Measurements from ENCODE around the gene RPN1.

The RPN1 gene

DNA sequence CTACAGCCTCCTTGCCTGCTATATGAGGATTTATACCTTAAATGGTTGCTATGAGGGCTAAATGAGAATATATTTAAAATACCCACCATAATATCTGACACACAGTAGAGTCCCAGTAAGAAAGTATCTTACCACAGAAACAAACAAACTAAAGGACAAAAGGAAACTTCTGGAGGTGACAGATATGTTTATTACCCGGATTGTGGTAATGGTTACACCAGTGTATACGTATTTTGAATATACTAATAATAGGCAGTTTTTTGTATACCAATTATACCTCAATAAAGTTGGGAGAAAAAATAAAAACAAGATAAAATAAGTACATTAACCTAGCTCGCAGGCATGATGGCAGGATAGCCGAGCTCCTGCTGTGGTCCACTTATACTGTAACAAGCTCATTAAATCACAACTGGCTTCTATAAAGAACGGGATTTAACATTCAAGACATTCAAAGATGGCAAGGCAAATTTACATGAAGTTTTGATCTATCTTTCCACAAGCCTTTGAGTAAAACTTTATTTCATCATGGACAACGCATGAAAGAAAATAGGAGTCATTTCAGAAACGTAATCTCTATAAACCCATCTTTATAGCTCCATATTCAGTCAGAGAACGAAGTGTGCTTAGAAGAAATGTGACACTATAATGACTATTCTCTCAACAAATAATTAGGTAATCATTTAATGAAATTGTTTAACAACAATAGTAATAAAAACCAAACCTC lies 1.5 kb downstream of the RPN1 start:
- DNase-seq (ENCODE audit: low read depth), result no peak

GRCh38 chr3:128648402-128648801 lies 2.2 kb downstream of the RPN1 start:
- DNase-seq (ENCODE audit: low read depth), result no peak

- DNase-seq (ENCODE audit: low read depth), result no peak
These were observed 3.3 kb downstream of the RPN1 start for GRCh38 chr3:128647307-128647706.

- no peak for DNase-seq (ENCODE audit: low read depth)
These were observed 16.5 kb downstream of the RPN1 start for GRCh38 chr3:128634075-128634611.

- no peak for DNase-seq (ENCODE audit: low read depth)
These were observed 18.3 kb downstream of the RPN1 start for GRCh38 chr3:128632301-128632700.

GRCh38 chr3:128629936-128630335 lies 20.7 kb downstream of the RPN1 start:
- no peak for DNase-seq (ENCODE audit: low read depth)

DNA sequence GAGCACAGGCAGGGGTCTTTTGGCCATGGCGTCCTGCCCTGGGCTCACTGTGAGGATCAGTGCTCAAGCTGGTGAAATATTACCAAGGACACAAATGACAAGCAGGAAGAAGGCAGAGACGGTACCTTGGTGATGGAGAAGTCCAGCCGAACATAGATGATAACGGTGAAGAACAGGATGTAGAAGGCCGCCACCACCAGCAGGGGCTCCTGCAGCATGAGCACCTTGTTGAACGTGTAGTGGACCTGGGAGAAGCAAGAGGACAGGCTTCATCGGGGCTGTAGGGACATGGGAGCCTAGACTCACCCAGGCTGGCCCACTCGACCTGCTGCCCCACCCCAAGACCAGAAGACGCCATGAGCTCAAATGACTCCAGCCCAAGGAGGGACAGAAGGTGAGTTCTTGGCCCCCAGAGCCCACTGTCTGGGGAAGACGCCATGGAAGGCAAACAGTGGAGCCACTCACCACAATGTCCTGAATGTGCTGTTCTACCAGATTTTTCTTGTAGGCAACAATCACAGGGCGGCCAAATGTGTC lies 25.1 kb downstream of the RPN1 start:
- DNase-seq (ENCODE audit: low read depth), result no peak

- no peak for DNase-seq (ENCODE audit: low read depth)
These were observed 26.0 kb downstream of the RPN1 start for GRCh38 chr3:128624526-128625138.

DNA sequence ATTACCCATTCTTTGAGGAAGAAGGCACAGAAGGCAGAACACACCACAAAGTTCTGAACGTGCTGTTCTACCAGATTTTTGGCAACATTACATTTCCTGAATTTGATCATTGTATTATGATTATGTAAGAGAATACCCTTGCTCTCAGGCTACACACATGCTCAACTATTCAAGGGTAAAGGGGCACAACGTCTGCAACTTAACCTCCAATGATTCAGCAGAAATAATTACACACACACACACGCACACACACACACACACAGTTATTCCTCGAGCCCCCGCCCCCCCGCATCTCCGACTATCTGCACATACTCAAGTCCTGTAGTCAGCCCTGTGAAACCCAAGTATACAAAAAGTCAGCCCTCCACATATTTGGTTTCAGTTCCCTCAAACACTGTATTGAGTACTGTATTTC lies 26.8 kb downstream of the RPN1 start:
- no peak for DNase-seq (ENCODE audit: low read depth)

- no peak for DNase-seq (ENCODE audit: low read depth)
These were observed 28.7 kb downstream of the RPN1 start for GRCh38 chr3:128621931-128622330.

GRCh38 chr3:128621234-128621633 lies 29.4 kb downstream of the RPN1 start:
- no peak for DNase-seq (ENCODE audit: low read depth)

GRCh38 chr3:128620268-128620691 lies 30.3 kb downstream of the RPN1 start:
- no peak for DNase-seq (ENCODE audit: low read depth)

DNA sequence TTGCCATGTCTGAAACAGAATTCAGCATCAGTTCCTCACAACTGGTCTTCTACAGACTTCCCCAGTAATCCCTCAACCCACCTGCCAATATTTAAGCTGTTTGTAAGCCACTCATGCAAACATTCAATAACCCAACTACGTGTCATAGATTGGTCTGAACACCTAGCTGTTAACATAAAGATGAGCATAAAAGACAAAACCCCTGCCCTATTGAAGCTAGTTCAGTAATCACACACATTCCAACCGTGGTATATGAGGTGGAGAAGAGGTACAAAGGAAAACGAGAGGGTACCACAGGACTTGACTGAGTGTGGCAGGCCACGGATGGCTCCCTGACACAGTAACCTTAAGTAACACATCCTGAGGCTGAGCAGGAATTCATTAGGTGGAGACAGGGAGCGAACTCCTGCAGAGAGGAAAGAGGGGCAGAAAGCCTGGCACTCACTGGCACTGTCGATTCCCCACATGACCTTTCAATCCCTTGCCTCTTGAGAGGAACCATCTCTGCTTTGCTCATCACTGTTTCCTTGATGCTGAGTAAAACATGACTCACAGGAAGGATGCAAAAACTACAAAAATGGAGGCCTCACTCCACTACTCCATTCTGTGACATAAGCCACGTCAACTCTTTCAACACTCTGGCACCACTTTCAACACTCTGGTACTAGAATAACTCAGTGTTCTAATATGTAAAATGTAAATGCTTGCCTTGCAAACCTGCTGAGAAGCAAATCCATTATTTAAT lies 31.3 kb downstream of the RPN1 start:
- DNase-seq (ENCODE audit: low read depth), result no peak

DNA sequence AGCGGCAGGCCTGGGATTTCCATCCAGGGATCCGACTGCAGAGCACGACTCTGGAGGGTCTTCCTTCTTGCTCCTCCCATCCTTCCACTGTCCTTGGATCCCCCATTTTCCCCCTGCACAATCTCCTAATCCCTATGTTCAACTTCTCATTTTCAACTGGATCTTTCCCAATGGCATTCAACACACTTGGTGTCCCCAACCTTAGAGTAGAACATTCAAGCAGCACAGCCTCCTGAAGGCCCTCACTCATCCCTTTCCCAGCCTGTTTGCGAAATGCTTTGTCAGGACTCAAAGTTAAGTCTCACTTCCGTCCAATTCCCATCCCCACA lies 32.3 kb downstream of the RPN1 start:
- DNase-seq (ENCODE audit: low read depth), result no peak

GRCh38 chr3:128617557-128618397 lies 32.8 kb downstream of the RPN1 start:
- peak; percentile 98 for DNase-seq (ENCODE audit: low read depth)

DNA sequence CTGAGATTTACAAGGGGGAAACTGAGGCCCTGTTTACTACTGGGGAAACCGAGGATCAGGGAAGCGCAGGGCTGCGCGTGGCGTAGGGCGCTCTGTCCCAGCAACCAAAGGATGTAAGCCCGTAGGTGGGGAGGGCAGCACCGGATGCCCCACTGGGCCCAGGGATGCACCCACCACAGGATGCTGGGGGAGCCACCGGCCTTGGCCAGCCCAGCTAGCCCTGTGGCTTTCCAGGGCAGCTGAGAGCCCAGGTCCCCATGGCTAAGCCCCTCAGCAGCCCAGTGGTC lies 33.4 kb downstream of the RPN1 start:
- no peak for DNase-seq (ENCODE audit: low read depth)

DNA sequence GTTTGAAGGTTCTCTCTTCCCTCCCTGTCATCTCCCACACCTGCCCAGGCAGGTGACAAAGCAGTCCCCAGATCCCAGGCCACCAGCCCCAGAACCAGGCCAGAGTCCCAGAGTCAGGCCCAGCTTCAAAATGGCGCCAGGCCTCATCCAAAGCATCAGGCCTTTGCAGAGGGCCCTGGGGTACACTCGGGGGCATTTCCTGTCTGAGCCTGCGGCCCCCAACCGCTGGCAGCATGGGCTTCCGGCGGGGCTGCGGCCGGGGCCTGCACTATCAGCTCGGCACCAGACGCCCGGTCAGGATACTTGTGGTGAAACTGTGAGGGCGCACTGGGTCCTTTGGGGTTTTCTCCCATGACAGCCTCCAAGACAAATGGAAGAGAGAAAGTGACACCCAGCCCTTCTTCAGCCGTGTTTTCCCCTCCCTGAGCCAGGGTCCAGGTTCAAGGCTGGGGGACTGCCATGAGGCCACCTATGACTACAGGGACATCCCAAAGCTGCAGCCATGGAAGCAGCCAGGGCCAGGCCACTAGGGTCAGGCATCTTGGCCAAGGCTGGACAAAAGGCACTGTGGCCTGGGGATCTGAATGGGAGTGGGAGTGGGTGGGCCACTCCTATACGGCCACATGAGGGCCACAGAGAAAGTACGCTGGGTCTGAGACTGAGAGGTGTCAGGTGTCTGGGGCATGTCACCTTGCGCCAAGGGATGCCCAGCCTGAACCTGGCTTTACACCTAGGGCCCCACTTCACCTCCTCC lies 33.9 kb downstream of the RPN1 start:
- no peak for DNase-seq (ENCODE audit: low read depth)

DNA sequence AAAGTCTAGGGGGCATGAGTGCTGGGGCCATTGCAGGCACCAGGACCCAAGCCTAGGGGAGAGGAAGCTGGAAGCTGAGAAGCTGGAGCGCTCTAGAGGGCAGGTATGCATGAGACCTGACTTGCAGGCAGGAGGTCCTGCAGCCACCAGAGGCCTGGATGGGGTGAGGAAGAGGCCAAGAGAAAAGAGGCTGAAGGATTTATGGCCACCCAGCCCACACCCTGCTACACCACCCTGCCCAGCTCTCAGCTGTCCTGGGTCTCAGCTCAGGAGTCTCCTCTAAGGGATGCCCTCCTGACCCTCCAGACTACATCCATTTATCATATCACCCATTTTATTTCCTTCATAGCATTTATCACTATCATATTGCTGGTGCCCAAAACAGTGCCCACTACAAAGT lies 36.5 kb downstream of the RPN1 start:
- no peak for DNase-seq (ENCODE audit: low read depth)

DNA sequence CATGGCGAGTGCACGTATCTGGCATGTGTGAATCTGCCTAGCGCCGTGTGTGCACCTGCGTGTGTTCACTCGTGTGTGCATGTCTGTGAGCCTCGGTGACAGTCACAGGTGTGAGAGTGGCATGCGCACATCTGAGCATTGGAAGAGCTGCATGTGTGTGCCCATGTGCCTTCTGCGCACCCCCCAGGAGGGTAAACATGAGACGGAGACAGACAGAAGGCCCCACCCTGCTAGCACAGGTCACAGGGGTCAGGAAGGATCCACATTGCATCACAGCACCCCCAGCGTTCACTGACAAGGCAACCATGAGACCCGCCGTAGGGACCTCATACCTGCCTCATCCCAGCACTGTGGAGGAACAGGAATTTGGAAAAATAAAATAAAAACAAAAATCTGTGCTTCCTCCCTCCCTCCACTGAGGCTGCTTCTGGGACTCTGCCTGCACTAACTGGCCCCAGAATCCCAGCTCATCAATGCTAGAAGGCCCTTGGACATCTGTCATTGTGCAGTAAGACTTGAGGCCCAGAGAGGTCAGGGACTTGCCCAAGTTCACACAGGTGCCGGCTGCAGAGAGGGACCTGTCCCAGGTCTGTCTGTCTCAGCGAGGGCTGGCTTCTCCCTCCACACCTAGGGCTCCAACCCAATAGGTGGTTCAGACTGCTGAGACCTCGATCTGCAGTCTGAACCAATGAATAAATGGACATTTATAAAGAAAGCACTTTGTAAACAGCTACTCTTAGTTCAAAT lies 37.4 kb downstream of the RPN1 start:
- DNase-seq (ENCODE audit: low read depth), result no peak

DNA sequence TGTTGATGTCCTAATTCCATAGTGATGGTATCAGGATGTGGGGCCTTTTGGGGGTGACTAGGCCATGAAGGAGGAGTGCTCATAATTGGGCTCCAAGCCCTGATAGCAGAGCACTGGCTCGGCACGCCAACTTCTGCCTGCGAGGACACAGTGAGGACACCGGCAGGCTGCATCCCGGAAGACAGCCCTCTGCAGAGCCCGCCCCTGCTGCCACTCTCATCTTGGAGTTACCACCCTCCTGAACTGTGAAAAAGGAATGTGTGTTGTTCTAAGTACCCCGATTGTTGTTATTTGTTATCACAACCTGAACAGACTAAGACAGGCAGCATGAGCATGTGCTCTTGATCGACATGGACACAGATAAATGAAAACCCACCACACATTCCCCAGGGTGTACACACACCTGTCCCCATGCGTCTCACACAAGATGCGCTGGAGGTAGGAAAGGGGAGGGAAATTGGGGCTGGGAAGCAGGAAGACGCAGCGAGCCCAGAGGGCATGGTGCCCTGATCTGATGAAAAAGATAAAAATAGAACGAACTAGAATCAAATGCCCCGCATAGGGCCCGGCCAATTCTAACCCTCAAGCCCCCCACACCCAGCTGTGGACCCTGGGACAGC lies 40.1 kb downstream of the RPN1 start:
- no peak for DNase-seq (ENCODE audit: low read depth)
